Measurements from ENCODE around the gene ADISSP.

The ADISSP gene

GRCh38 chr20:3778976-3779375 is 11.4 kb upstream of the ADISSP start:
- DNase-seq = no peak

- peak; percentile 30 for DNase-seq
Measured at GRCh38 chr20:3777716-3778629, 10.4 kb upstream of the ADISSP start.

- no peak for DNase-seq
Measured at GRCh38 chr20:3777381-3777715, 9.8 kb upstream of the ADISSP start.

GRCh38 chr20:3775457-3776108 is 8.0 kb upstream of the ADISSP start:
- no peak for DNase-seq

- DNase-seq = no peak
Measured at GRCh38 chr20:3771552-3772058, 4.1 kb upstream of the ADISSP start.

- DNase-seq = peak; percentile 79
Measured at GRCh38 chr20:3768342-3769130, 983 bp upstream of the ADISSP start.

GRCh38 chr20:3767110-3767426 is 485 bp downstream of the ADISSP start:
- no peak for DNase-seq

GRCh38 chr20:3766422-3767109 is 987 bp downstream of the ADISSP start:
- DNase-seq = no peak

- DNase-seq = no peak
Measured at GRCh38 chr20:3765171-3765882, 2.2 kb downstream of the ADISSP start.

- no peak for DNase-seq
Measured at GRCh38 chr20:3764659-3765058, 2.9 kb downstream of the ADISSP start.

- DNase-seq = no peak
Measured at GRCh38 chr20:3763671-3764601, 3.6 kb downstream of the ADISSP start.

- DNase-seq = no peak
Measured at GRCh38 chr20:3760655-3761348, 6.8 kb downstream of the ADISSP start.

GRCh38 chr20:3759884-3760283 is 7.7 kb downstream of the ADISSP start:
- no peak for DNase-seq

- DNase-seq = no peak
Measured at GRCh38 chr20:3759316-3759823, 8.2 kb downstream of the ADISSP start.

GRCh38 chr20:3758566-3758965 is 9.0 kb downstream of the ADISSP start:
- no peak for DNase-seq

GRCh38 chr20:3757268-3757667 is 10.3 kb downstream of the ADISSP start:
- DNase-seq = no peak

- DNase-seq = no peak
Measured at GRCh38 chr20:3755814-3756480, 11.6 kb downstream of the ADISSP start.

GRCh38 chr20:3755269-3755668 is 12.3 kb downstream of the ADISSP start:
- DNase-seq = no peak

- DNase-seq = no peak
Measured at GRCh38 chr20:3754276-3754630, 13.3 kb downstream of the ADISSP start.

All from CD4-positive, alpha-beta T cell treated with Interleukin-4 for 4 hours (primary cell).